Measurements from ENCODE around the gene ZFYVE19.
"Not testable (repeated sequence)": the region's sequence is repeated elsewhere in the genome, so short reads cannot be mapped to it uniquely, and the experiment has no call there.

ZFYVE19 gene

DNA sequence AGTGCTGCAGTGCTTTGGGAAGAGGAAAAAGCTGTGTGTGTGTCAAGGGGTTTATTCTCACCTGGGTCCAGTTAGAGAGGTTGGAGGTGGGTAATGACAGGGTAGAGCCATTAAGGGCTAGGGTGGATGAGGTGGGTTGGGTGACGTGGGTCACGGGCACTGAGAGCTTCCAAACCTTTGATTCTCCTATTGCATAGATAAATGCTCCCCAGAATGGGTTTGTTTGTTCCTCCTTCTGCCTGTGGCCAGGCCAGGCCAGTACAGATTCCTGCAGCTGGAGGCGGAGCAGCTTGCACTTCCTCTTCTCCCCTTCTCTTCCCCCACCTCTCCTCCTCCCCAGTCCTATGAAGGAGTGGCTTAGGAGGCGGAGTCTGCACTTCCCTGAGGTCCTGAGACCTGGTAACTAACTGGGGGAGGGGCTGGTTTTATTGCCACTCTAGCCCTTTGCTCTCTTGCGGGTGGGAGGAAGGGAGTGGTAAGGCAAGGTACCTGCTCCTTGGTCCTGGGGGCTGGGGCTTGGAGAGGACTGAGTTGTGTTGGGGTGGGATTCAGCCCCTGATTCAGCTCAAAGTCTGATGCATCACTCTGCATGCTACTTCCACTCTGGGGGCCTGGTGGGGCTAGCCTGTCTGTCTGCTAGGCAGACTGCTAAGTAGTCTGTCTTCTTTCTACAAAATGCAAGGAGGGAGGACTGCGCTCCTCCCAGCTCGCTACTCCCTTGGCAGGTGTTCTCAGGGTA, 40.5 kb downstream of the ZFYVE19 start:
- peak; percentile 68 for DNase-seq (ENCODE audit: low read depth)

DNA sequence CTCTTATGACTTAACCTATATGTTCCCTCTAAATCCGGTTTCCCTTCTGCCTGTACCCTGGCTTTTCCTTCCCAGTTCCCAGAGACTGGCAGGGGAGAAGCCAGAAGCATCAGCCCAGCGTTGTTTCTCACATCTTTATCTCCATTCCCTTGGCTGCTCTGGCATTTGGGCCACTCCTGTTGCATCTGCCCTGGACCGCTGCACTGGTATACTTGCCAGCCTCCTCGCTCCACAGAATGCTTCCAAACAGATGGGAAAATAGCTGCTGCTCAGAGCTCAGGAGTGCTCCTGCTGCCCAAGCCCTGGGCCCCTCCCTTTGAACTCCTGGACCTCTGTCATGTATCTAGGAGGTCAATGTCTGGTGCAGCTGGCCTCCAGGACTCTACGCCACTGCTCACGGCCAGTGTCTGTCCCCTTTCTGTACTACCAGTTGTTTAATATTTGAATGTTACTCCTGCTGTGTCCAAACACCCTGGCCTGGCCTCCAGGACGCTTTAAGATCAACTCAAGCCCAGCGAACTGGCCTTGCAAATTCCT, 43.8 kb downstream of the ZFYVE19 start:
- DNase-seq (ENCODE audit: low read depth) = no peak

DNA sequence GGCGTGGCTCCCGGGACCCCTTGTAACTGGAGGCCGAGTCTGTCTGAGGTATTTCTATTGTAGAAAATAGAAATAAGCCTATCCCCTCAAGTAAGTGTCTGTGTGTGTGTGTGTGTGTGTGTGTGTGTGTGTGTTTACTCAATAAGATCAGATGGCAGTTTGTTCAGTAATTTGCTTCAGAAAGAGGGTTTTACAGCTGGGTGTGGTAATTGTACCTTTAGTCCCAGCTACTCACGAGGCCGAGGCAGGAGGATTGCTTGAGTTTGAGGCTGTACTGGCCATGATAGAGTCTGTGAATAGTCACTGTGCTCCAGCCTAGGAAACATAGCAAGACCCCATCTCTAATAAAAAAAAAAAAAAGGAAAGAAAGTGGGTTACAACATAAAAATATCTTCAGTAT, 45.6 kb downstream of the ZFYVE19 start:
- DNase-seq (ENCODE audit: low read depth) = no peak

DNA sequence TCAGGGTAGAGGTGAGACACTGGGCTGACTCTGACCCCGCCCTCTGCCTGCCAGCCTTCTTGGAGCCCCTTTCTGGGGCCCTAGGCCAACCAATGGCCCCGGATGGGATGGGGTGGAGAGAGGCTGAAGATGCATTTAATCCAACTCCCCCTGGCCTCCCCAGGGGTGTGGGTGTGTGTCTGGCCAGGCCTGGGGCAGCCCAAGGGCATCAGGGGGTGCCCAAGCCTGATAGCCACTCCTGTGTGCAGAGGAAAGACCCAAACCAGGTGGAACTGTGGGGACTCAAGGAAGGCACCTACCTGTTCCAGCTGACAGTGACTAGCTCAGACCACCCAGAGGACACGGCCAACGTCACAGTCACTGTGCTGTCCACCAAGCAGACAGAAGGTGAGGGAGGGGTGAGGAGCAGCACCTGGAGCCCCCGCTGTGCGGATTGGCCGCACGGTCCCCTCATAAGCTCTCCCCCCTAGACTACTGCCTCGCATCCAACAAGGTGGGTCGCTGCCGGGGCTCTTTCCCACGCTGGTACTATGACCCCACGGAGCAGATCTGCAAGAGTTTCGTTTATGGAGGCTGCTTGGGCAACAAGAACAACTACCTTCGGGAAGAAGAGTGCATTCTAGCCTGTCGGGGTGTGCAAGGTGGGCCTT, 46.5 kb downstream of the ZFYVE19 start:
- DNase-seq (ENCODE audit: low read depth) = no peak

DNA sequence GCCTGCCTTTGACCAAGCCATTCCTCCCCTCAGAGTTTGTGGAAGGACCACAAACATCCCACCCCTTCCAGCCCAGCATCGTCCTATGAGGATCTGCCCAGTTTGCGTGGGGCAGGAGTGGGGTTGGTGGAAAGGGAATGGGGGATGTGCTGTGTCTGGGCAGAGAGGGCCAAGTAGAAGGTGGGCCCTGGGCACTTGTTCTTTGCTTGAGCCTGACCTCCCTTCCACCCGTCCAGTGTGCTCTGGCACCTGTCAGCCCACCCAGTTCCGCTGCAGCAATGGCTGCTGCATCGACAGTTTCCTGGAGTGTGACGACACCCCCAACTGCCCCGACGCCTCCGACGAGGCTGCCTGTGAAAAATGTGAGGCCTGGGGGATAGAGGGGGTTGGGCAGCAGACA, 47.3 kb downstream of the ZFYVE19 start:
- DNase-seq (ENCODE audit: low read depth) = no peak

DNA sequence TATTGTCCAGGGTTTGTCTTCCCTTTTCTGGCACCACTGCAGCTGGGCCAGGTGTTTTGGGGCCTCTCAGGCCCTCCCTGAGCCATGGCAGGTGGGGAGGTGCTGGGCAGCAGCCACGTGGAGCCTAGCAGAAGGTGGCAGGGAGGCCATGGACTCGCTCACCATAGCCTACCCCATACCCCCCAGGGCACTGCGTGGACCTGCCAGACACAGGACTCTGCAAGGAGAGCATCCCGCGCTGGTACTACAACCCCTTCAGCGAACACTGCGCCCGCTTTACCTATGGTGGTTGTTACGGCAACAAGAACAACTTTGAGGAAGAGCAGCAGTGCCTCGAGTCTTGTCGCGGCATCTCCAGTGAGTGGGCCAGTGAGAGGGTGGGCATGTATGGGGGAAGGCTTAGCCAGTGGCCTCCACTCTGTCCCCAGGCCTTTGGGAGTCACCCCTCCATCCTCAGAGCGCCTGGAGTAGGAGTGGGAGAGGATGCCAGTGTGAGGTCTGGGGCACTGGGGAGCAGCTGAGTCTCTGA, 48.9 kb downstream of the ZFYVE19 start:
- DNase-seq (ENCODE audit: low read depth) = no peak

DNA sequence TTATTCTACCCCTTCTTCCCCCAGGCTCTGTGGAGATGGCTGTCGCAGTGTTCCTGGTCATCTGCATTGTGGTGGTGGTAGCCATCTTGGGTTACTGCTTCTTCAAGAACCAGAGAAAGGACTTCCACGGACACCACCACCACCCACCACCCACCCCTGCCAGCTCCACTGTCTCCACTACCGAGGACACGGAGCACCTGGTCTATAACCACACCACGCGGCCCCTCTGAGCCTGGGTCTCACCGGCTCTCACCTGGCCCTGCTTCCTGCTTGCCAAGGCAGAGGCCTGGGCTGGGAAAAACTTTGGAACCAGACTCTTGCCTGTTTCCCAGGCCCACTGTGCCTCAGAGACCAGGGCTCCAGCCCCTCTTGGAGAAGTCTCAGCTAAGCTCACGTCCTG, 49.9 kb downstream of the ZFYVE19 start:
- no peak for DNase-seq (ENCODE audit: low read depth)

DNA sequence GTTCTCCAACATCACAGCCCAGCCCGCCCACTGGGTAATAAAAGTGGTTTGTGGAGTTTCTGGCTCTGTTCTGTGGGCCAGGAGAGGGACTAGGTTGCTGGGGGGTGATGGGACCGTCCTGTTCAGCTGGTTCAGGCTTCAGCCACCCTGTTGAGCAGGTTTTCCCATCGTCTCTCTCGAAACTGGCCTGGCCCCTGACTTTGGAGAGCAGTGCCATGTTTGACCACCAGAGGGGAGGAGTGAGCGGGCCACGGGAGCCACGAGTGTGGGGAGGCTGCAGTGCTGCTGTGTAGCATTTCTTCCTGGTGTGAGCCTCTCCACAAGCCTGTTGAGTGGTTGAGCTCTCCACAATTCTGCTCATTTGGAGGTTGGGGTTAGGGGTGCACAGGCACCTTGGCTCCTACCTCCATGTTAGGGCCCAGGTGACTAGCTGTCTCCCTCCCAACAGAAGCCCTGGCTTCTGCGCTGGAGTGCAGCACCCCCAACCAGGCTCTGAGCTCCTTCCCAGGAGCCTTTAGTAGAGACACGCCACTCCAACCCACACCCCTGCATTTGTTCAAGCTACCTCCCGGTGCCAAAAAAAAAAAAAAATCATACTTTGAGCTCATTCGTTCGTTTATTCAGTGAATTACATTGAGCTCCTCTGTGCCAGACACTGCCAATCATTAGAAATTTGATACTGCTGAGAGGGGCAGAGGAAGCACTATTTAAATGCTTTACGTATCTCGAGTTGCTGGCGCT, 50.9 kb downstream of the ZFYVE19 start:
- peak; percentile 49 for DNase-seq (ENCODE audit: low read depth)

DNA sequence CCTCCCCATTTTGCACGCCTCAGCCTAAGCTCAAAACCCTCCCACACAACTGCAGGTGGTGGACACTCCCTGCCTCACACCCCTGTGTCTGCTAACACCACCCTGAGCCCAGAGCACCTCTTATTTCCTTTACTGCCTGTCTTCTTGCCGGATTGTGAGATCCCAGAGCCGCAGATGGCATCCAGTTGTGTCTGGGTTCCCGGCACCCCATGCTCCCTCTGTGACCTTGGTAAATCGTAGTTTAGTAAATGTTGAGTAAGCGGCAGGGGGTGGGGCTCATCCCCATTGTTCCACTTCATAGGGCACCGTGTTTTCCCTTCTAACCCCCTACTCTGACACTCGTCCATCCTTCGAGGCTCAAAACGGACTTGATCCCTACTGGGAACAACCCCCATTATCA, 51.8 kb downstream of the ZFYVE19 start:
- DNase-seq (ENCODE audit: low read depth) = no peak

DNA sequence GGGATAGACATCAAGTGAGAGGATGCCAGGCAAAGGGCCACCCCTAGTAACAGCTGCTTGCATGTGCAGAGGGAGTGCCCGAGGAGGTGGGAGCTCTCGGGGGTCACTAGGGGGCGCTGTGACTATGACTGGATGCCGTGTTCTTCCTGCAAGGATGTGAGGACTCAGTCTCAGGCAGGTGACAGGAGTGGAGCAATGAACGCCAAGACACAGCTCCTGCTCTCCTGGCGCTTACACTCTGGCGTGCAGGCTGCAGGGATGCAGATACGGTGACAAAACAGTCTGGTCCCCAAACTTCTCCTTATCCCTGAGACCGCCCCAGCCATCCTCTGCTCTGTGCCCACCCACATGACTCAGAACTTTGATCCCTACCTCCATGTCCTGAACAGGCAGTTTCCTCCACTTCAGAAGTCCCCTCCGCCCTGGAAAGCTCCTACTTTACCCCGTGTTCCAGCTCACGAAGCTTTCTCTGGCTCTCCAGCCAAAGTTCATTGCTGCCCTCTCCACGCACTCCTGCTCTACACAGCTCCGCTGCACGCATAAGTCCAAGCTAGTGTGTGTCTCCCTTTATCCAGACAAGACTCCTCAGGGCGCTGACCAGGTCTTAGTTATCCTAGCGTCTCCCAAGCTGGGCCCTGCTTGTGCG, 52.4 kb downstream of the ZFYVE19 start:
- DNase-seq (ENCODE audit: low read depth) = peak; percentile 75

DNA sequence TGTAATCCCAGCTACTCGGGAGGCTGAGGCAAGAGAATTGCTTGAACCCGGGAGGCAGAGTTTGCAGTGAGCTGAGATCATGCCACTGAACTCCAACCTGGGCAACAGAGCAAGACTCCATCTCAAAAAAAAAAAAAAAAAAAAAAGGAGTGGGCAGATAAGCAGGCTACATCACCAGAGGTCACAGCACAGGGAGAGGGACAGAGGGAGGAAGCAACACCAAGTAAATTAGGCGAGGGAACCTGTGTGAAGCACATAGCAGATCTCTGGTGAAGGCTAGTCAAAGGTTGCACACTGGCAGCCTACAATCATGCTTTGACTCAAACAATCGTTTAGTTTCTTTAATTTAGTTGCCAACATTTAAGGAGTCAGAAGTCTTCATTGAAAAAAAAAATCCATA, 54.3 kb downstream of the ZFYVE19 start:
- not testable (repeated sequence) for DNase-seq (ENCODE audit: low read depth)

DNA sequence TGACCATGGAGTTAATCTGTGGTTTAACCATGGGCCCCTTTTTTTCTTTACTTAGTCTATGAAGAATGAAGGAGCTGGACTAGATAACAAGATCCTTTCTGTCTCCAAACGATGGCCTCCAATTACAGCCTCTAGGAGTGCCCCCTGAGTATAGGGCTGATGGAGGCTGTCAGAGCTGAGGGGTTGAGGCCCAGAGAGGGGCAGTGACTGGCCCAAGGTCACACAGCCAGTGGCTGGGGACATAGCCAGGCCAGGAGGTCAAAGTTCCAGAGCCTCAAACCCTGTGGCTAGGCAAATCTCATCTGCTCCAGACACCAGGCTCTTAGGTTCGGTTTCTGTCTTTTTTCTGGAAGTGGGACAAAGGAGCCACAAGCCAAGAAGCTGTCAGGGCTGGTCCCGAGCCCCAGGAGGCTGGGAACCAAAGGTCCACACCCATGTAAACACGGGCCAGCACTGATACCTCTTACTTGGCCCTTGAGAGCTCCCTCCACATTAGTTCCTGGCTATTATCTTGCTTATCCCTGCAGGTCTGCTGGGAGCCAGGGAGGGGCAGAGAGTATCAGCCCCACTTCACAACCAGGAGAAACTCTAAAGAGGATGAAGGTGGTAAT, 56.9 kb downstream of the ZFYVE19 start:
- no peak for DNase-seq (ENCODE audit: low read depth)
